A673 (cell line): ENCODE data around the gene FAM151A.

Source experiments
- EZH2 ChIP-seq: fragments of 200-600 bp; sonication (generic); IDR thresholded peaks from 2 replicates; pipeline ENCODE4 v1.6.1; 2017; ENCODE audit warnings: borderline replicate concordance, low read depth, mild to moderate bottlenecking, mixed read lengths, antibody characterized with exemption, low read length; ENCODE audit not compliant: poor library complexity, severe bottlenecking
- TF ChIP-seq, protein P1 (sequence below): fragments of 300-800, 200-600 bp; sonication (generic); conservative IDR thresholded peaks from 2 replicates; pipeline ENCODE4 v1.5.1; 2017; ENCODE audit warnings: low read depth, mild to moderate bottlenecking, antibody characterized with exemption, low read length, moderate library complexity, mixed read lengths

DNA sequence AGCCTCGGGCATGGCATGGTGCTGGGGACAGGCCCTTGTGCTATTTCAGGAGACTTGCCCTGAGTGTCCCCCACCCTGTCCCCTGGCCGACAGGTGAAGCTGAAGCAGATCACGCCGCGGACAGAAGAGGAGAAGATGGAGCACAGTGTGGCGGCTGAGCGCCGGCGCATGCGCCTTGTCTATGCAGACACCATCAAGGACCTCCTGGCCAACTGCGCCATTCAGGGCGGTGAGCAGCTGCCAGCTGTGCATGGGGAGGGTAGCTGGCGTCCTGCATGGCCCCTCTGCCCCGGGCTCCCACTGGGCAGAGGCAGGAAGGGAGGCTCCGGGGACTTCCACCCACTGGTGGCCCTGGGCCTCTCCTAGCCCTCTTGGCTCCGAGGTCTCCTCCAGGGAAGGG is 28.9 kb downstream of the FAM151A start:
- TF ChIP-seq, protein P1, sequence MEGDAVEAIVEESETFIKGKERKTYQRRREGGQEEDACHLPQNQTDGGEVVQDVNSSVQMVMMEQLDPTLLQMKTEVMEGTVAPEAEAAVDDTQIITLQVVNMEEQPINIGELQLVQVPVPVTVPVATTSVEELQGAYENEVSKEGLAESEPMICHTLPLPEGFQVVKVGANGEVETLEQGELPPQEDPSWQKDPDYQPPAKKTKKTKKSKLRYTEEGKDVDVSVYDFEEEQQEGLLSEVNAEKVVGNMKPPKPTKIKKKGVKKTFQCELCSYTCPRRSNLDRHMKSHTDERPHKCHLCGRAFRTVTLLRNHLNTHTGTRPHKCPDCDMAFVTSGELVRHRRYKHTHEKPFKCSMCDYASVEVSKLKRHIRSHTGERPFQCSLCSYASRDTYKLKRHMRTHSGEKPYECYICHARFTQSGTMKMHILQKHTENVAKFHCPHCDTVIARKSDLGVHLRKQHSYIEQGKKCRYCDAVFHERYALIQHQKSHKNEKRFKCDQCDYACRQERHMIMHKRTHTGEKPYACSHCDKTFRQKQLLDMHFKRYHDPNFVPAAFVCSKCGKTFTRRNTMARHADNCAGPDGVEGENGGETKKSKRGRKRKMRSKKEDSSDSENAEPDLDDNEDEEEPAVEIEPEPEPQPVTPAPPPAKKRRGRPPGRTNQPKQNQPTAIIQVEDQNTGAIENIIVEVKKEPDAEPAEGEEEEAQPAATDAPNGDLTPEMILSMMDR, result no peak
- TF ChIP-seq EZH2, result no peak
